ENCODE data around the gene ZNF697.
"Not testable (repeated sequence)": the region's sequence is repeated elsewhere in the genome, so short reads cannot be mapped to it uniquely, and the experiment has no call there.

The ZNF697 gene

DNA sequence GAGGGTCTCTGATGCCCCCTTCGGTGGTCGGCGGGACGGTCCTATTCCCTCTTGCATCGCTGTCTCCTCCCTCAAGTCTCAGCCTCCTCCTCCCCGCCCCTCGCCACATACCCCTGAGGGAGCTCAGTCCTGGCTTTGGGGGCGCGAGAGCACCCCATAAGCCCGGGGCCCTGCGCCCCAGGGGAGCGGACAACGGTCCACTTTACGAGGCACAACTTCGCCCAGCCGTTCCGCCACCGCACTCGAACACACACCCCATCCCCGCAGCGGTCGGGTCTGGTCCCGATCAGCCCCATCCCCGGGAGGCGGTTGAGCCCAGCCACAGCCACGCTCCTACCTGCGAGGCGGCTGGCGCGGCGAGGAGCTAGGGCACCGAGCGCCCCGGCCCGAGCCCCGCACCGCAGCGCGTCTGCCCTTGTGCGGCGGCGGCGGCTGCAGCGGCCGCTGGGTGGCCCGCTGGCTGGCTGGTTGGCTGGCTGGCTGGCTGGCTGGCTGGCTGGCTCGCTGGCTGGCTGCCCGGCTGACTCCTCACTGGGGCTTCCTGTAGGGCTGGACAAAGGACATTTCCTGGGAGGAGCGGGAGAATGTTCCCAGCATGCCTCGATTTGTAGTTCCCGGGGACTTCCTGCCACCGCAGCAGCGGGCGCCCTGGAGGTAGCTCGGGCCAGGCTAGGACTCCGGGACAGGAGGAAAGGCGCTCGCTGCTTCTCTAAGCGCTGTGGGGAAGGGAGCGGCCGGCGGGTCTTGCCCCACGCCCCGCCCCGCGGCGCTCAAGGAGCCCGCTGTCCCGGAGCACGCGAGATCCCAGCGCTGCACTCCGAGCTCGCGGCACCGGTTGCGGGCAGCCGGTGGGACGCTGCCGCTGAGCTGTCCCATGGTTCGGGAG, at the start of gene ZNF697:
ZNF697 (minus strand) TSS at position 533 of the 886 bp plus-strand sequence. CDS start 22,166 bp downstream, outside the sequence.
- peaks cover 6% of the 10 kb centered on the region for H3K4me1 Mint-ChIP-seq
- H3K4me3 Mint-ChIP-seq, result peak within 1 kb of the TSS; percentile 68
- H3K27ac Mint-ChIP-seq, result no peak within 1 kb of the TSS
- H3K9me3 Mint-ChIP-seq, result no peaks in the 10 kb centered on the region
- H3K36me3 Mint-ChIP-seq, result no peaks in the 10 kb centered on the region
- peaks cover 61% of the 10 kb centered on the region for H3K27me3 Mint-ChIP-seq

DNA sequence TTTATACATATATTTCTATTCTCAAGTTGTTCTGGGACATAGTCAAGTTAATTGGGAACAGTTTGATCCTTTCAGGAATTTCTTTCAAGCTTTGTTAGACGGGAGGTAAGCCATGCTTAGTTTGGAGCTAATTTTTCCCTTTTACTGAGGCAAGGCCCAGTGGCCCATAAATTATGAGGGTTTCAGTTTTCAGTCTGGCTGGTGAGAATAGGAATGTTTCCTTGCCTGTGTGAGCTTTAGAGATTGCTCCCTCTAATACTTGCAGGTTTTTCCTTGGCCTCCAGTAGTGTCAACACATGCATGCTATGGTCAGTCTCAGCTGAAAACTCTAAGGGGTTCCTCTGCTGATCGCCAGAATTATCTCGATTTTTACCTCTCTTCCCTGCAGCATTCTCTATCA, 49.5 kb upstream of the ZNF697 start:
- Mint-ChIP-seq H3K36me3 (peaks cover 5% of the 10 kb centered on the region), H3K9me3 (peaks cover 9% of the 10 kb centered on the region), H3K27ac (no peak overlapping the region), H3K4me1 (no peaks in the 10 kb centered on the region), H3K27me3 (peaks cover 14% of the 10 kb centered on the region), H3K4me3 (no peak overlapping the region)

DNA sequence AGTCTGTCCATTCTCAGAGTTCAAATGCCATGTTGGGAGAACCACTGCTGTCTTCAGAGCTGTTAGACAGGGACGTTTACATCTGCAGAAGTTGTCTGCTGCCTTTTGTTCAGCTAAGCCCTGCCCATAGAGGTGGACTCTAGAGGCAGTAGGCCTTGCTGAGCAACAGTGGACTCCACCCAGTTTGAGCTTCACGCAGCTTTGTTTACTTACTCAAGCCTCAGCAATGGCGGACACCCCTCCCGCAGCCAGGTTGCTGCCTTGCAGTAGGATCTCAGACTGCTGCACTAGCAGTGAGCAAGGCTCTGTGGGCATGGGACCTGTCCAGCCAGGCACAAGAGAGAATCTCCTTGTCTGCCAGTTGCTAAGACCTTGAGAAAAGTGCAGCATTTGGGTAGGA, 48.8 kb upstream of the ZNF697 start:
- H3K27me3 Mint-ChIP-seq, result peaks cover 14% of the 10 kb centered on the region
- H3K4me1 Mint-ChIP-seq, H3K27ac Mint-ChIP-seq, H3K36me3 Mint-ChIP-seq, H3K9me3 Mint-ChIP-seq, H3K4me3 Mint-ChIP-seq: not testable (repeated sequence)

DNA sequence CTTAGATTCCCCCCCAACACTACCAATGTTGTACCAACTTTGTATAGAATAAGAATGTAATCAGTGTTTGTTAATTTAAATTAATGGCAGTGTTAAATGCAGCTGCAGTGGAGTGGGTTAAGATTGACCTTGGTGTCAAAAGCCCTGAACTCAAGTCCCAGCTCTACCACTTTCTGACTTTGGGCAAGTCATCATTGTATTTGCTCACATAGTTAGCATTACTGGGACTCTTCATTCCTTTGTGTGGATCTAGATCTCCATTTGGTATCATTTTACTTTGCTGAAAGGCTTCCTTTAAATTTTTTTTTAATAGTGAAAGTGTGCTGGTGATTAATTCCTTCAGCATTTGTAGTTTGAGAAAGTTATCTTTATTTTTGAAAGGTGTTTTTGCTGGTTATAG, 41.4 kb upstream of the ZNF697 start:
- no peak overlapping the region for H3K27ac Mint-ChIP-seq
- no peaks in the 10 kb centered on the region for H3K36me3 Mint-ChIP-seq
- H3K9me3 Mint-ChIP-seq, result no peaks in the 10 kb centered on the region
- H3K4me3 Mint-ChIP-seq, result no peak overlapping the region
- peaks cover 7% of the 10 kb centered on the region for H3K27me3 Mint-ChIP-seq
- no peaks in the 10 kb centered on the region for H3K4me1 Mint-ChIP-seq

DNA sequence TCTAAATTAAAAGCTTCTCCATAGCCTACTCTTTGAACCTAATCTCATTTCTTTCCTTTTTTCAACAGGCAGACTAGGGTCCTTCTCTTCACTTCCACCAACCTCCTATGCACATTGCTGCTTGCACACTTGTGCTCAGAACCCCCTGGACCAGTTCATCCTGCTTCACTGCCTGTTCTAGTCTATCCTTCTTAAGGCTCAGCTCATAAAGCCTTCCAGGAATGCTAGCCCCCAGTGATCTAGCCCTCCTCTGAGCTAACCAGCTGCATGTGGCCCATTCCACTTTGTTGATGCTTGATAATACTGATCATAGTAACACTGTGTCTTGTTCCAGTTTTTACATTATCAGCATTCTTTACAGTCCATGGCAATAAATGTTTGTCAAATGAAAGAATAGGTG, 40.7 kb upstream of the ZNF697 start:
- H3K9me3 Mint-ChIP-seq, result no peaks in the 10 kb centered on the region
- no peak overlapping the region for H3K4me3 Mint-ChIP-seq
- H3K36me3 Mint-ChIP-seq, result no peaks in the 10 kb centered on the region
- peaks cover 7% of the 10 kb centered on the region for H3K27me3 Mint-ChIP-seq
- H3K4me1 Mint-ChIP-seq, result no peaks in the 10 kb centered on the region
- no peak overlapping the region for H3K27ac Mint-ChIP-seq

DNA sequence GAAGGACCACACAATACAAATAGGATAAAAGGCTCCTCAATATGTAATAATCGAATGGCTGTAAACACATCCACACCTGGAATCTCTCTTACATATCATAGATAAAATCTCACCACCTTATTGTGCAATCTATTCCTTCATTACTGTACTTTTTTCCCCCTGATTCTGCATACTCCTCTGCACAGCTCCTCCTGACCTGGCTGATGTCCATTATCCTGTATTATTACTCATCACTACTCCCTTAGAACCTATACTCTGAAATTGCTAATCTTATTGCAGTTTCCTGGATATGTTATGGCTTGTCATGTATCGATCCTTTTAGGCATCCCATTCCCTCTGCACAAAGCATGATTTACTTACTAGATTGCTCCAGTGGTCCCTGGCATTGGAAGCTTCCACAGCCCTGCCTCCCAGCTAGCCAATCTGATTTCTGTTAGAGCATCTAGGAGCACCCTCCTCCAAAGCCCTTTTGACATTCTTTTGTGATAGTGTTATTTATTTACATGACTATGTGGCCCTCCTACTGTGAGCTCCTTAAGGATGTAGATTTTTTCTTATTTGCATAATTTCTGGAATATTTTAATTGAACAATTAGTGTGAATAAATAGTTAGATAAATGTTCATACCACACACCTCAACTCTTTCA, 39.5 kb upstream of the ZNF697 start:
- Mint-ChIP-seq H3K4me1 (no peaks in the 10 kb centered on the region), H3K27ac (no peak overlapping the region), H3K9me3 (no peaks in the 10 kb centered on the region), H3K36me3 (no peaks in the 10 kb centered on the region), H3K4me3 (no peak overlapping the region), H3K27me3 (peaks cover 5% of the 10 kb centered on the region)

DNA sequence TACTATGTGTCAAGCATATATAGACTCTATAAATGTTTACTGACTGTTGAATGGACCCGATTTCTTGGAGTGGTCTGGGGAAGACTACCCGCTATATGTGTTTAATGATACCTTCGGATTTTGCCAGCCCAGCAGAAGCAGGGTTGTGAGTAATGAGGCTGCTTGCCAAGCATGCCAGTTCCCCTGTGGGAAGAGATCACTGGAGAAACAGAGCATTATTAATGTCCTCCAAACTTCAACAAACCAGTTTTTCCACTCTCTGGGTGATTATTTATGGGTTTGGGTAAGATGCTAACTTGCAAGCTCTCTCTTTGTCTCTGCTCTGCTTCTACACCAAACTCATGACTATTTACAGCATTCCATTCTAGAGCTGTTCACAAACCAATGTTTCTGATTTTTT, 38.6 kb upstream of the ZNF697 start:
- Mint-ChIP-seq H3K4me1 (no peaks in the 10 kb centered on the region), H3K9me3 (no peaks in the 10 kb centered on the region), H3K4me3 (no peak overlapping the region), H3K27ac (no peak overlapping the region), H3K36me3 (no peaks in the 10 kb centered on the region), H3K27me3 (peaks cover 5% of the 10 kb centered on the region)

DNA sequence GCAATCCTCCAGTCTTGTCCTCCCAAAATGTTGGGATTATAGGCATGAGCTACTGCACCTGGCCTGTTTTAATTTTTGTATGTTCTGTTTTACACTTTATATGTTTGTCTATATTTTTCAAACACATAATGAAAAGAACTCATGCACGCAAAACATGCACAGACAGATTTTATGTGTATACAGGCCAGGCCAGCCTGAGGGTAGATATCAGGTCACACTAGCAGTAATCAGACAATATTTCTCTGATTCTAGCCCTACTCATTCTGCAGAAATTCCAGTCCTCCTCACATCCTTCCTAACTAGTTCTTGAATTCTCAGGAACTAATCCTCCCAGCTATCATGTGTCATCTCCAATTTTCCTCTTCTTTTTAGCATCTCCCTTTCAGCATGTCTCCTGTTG, 35.8 kb upstream of the ZNF697 start:
- H3K27me3 Mint-ChIP-seq, result peaks cover 5% of the 10 kb centered on the region
- H3K36me3 Mint-ChIP-seq, result no peaks in the 10 kb centered on the region
- no peaks in the 10 kb centered on the region for H3K4me1 Mint-ChIP-seq
- H3K27ac Mint-ChIP-seq, result no peak overlapping the region
- H3K4me3 Mint-ChIP-seq, result no peak overlapping the region
- no peaks in the 10 kb centered on the region for H3K9me3 Mint-ChIP-seq

DNA sequence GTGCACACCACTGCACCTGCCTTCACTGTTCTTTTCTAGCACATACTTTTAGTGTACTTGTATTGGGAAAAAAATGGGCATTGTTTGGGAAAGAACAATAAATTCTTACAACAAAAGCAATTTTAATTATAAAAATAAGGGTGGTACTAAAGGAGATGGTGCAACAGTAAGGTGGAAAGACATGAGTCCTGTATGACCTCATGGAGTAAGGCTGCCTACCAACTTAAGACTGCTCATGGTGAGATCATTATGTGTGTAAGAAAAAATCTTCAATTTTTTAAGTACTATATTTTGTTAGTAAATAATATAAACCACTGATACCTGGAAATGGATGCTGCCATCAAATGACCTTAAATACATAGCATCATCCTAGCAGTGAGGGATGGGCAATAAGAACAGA, 34.1 kb upstream of the ZNF697 start:
- Mint-ChIP-seq H3K9me3 (no peaks in the 10 kb centered on the region), H3K4me3 (no peak overlapping the region), H3K4me1 (no peaks in the 10 kb centered on the region), H3K27ac (no peak overlapping the region), H3K27me3 (peaks cover 2% of the 10 kb centered on the region), H3K36me3 (no peaks in the 10 kb centered on the region)

DNA sequence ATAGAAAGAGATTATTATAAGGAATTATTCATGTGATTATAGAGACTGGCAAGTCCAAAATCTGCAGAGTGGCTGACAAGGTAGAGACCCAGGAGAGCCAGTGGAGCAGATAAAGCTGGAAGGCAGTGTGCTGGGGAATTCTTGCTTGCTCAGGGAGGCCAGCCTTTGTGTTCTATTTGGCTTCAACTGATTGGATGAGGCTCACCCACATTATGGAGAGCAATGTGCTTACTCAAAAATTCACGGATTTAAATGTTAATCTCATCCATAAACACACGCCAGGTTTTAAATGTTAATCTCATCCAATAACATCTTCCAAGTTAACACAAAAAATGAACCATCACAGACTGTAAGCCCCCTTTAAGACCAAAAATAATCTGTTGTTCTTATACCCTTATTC, 33.5 kb upstream of the ZNF697 start:
- no peaks in the 10 kb centered on the region for H3K36me3 Mint-ChIP-seq
- H3K27ac Mint-ChIP-seq, result no peak overlapping the region
- no peaks in the 10 kb centered on the region for H3K9me3 Mint-ChIP-seq
- H3K4me1 Mint-ChIP-seq, result no peaks in the 10 kb centered on the region
- no peak overlapping the region for H3K4me3 Mint-ChIP-seq
- peaks cover 2% of the 10 kb centered on the region for H3K27me3 Mint-ChIP-seq

DNA sequence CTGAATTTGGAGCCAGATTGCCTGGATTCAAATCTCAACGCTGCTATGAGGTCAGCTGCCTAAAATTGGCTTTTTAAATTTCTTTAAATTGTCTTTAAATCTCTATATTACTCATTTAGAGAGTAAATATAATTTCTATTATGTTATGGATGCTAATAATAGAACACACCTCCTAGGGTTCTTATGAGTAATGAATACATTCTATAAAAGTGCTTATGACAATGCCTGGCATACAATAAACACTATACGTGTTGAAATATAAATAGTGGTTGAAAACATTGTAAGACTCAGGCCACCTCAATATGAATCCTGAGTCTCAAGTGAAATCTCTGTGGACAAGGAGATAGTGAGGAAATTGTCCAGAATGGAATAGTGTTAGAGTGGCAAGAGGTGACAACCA, 32.7 kb upstream of the ZNF697 start:
- Mint-ChIP-seq H3K9me3 (no peaks in the 10 kb centered on the region), H3K27me3 (peaks cover 2% of the 10 kb centered on the region), H3K27ac (no peak overlapping the region), H3K4me1 (peaks cover under 1% of the 10 kb centered on the region), H3K4me3 (no peak overlapping the region), H3K36me3 (no peaks in the 10 kb centered on the region)

DNA sequence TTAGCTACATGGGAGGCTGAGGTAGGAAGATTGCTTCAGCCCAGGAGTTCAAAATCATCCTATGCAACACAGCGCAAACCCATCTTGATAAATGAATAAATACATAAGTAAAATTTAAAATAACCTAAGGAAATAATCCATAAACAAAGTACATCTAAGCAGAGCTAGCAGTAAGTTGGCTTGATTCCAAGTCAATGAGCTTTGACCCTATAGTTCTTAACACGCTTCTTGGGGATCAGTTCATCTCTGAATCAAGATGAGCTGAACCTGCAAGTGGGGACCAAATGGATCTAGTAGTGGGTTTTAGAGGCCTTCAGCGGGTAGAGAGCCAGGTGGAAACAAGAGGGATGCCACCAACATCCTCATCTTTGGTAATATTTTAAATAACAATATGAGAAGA, 32.1 kb upstream of the ZNF697 start:
- Mint-ChIP-seq H3K27me3 (peaks cover 2% of the 10 kb centered on the region), H3K27ac (no peak overlapping the region), H3K4me3 (no peak overlapping the region), H3K4me1 (peaks cover 4% of the 10 kb centered on the region), H3K9me3 (no peaks in the 10 kb centered on the region), H3K36me3 (no peaks in the 10 kb centered on the region)

DNA sequence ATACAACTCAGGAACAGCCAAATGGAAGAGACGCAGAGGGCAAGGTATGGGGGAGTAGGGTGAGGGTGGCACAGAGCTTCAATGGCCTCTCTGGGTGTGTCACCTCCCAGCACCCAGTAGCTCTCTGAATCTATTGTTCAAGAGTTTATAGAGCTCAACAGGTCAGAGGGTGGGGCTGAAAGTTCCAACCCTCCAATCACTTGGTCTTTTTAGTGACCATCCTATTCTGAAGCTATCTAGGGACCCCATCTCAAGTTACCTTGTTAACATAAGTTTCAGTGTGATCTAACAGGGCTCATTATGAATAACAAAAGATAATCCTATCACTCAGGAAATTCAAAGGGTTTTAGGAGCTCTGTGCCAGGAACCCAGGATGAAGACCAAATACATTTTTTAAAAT, 31.2 kb upstream of the ZNF697 start:
- Mint-ChIP-seq H3K27me3 (peaks cover 3% of the 10 kb centered on the region), H3K4me1 (peaks cover 11% of the 10 kb centered on the region), H3K9me3 (no peaks in the 10 kb centered on the region), H3K27ac (no peak overlapping the region), H3K4me3 (no peak overlapping the region), H3K36me3 (no peaks in the 10 kb centered on the region)

DNA sequence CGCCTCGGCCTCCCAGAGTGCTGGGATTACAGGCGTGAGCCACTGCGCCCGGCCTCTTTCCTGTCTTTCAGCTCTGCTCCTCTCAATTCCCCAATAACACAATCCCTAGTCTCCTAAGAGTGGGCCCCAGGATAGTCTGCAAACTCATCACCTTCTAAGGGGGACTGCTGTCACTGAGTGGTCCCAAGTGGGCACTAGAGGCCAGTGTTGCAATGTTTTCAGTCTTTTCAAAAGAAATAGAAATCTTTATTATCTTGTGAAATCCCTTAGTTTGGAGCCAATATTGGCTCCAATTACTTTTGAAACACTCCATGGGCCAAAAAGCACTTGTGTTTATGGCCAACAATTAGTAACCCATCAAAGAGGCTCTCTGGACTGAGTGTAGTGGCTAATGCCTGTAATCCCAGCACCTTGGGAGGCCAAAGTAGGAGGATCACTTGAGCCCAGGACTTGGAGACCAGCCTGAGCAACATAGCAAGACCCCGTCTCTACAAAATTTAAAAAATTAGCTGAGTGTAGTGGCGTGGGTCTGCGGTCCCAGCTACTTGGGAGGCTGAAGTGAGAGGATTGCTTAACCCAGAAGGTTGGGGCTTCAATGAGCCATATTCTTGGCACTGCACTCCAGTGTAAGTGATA, 28.6 kb upstream of the ZNF697 start:
- Mint-ChIP-seq H3K9me3 (no peaks in the 10 kb centered on the region), H3K27me3 (peaks cover 11% of the 10 kb centered on the region), H3K27ac (no peak overlapping the region), H3K4me3 (no peak overlapping the region), H3K36me3 (no peaks in the 10 kb centered on the region), H3K4me1 (peaks cover 11% of the 10 kb centered on the region)

DNA sequence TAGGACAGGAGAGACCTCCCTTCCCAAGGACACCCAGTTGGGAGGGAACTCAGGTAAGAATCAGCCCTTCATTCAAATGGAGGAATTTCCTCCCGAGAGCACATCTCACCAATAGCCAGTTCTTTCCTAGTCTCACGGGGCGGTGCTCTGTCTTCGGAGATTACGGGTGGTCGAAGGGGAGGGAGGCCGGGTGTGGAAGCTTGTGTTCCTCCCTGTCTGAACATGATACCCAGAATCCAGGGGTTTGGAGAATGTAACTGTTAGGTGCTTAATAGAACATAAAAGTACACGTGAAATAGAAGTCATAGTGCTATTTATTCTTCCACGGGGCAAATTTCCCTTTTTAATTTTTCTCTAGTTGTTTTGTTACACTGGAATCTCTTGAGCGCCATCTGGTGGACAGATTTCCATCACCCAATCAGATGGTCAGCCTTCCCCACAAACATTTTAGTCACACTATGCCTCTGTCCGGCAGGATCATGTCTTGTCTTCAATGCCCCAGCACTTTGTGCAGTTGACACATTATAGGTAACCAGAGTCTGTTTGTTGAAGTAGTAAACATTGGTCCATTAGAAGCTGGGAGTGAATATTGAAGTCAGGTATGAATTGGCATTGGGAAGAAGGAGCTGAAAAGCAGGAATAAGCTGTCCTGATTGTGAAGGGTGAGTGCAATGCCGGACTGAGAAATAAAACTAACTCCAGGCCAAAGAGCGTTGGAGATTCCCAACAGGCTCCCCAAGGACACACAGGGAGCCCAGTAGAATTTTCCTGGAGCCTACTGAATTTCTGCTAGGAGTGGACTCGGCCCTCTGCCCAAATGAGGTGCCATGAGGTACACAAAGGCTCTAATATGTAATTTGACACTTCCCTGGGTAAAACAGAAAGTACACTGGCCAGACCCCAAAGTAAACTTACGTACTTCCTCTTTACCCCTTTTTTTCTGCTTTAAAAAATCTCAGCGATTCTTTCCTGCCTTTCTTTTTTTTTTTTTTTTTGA, 27.6 kb upstream of the ZNF697 start:
- Mint-ChIP-seq H3K4me1 (peaks cover 11% of the 10 kb centered on the region), H3K27me3 (peaks cover 15% of the 10 kb centered on the region), H3K9me3 (no peaks in the 10 kb centered on the region), H3K36me3 (no peaks in the 10 kb centered on the region), H3K4me3 (peak overlapping the region; percentile 68), H3K27ac (no peak overlapping the region)

All from activated naive CD4-positive, alpha-beta T cell treated with anti-CD3 and anti-CD28 coated beads, Interleukin-2, amount 50 U/mL, for 24 hours (primary cell).